8988T (cell line): ENCODE measurements around the gene TYSND1.
"Not testable (repeated sequence)": the region's sequence is repeated elsewhere in the genome, so short reads cannot be mapped to it uniquely, and the experiment has no call there.

Experiments
- DNase-seq: peaks from one replicate; pipeline ENCODE4 v3.0.0; 2011

Gene TYSND1

DNA sequence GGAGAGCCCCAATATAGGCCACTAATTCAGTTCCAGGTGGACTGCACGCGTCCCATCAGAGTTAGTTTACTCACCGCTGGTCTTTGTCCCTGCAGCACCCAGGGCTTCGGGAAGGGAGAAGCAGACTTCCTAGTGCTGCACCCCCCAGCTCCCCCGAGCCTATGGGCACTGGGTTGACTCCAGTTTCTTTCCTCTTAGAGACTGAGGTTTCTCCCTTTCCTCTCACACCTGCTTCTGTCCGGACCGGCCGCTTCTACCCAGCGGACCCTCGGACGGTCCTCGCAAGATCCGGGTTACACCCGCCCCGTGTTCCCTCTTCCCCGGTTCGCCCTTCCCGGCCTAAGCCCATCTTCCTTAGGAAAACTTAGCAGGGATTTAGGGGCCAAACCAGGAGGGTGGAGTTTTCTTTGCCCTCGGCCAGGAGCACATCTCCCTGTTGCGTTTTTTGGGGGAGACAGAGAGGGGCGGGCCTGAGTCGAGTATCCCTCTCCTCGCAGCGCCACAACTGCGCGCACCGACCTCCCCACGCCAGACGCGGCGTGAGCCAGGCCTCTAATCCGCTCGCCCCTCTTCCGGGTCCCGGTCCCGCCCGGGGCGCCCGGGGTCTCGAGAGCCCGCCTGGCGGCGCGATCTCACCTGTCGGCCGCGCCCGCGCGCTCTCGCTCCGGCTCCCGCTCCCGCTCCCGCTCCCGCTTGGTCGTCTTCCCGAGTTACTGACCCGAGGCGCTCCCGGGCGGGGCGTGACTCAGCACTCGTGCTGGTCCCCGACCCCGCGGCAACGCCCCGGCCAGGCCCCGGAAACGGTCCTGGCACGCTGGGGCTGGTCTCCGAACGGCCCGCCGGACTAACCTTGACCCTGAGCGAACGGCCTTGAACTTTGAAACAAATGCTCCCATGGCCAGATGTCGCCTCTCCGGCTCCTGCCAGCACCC, 14.1 kb downstream of the TYSND1 start, which contains the start of gene AIFM2:
Gene AIFM2, minus strand, starts transcription at position 728 of the 932 bp plus-strand sequence. CDS start 8,741 bp downstream, outside the sequence.
- peak; percentile 92 for DNase-seq

DNA sequence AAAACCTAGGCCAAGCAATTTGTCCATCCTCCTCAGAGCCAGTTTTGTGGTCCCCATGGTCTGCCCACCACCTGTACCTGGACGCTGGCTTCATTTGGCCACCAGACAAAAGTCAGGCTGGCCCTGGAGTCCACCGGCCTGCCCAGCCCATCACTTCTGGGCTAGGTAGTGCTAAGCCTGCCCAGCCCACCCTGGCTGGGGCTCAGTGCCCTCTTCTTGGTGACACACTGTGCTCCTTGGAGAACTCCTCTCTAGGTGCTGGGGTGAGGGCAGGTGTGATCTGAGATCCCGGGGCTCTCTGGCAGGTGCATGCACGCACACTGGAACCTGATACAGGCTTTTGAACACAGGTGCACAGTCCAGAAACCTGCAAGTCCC, 15.0 kb downstream of the TYSND1 start:
- no peak for DNase-seq

DNA sequence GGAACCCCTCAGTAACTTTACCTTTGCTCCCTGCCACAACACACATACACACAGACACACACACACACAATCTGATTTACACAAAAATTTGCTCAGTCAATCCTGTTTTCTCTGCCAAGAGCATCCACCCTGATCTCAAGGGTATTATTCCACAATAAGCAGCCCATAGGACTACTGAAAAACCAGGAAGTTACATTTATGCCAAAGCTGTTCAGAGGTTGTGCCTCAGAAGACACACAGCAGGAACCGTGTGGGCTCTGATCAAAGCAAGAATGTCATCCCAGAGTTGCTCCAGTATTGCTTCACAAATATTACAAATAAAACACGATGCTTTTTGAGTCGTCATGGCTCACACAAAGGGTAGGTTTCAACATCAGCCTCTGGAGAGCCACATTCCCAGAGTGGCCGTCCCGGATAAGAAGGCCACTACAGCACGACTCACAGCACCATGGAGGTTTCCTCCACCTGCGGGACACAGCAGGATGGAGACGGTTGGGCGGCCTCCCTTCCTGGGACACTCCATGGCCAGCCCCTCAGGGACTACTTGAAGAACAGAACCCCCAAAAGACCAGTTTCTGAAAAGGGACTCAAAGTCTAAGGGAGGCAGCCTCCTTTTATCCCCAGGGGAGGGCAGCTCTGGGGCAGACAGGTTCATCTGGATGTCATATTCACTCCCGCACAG, 15.5 kb downstream of the TYSND1 start:
- DNase-seq: no peak

DNA sequence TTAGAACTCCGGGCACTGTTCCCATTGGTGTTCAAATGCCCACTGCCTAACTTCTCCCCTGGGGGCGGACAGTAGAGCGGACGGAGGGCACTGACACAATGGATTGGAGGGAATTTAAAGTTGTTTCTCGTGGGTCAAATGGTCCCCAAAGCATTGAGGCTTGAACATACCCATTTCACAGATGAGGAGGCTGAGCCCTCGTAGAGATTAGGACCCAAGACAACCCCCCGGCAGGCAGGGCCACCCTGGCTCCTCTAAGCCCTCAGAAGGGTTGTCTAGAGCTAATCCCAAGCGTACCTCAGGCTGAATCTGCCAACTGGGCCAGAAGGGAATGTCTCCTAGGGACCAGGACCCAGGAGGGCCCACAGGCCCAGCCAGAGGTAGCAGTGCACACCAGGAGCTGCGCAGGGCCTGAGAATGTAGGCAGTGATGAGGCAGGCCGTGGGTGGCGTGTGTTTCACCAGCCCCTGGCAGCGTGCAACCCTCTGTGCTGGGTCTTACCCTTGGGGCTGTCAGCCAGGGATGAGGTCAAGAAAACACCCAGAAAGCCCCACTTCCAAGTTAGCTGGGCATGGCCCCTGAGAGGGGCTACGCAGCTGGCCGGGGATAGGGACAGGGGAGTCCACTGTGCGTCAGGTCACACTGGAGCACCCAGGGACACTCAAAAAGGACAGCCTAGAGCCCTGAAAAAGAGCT, 19.7 kb downstream of the TYSND1 start:
- DNase-seq: no peak

DNA sequence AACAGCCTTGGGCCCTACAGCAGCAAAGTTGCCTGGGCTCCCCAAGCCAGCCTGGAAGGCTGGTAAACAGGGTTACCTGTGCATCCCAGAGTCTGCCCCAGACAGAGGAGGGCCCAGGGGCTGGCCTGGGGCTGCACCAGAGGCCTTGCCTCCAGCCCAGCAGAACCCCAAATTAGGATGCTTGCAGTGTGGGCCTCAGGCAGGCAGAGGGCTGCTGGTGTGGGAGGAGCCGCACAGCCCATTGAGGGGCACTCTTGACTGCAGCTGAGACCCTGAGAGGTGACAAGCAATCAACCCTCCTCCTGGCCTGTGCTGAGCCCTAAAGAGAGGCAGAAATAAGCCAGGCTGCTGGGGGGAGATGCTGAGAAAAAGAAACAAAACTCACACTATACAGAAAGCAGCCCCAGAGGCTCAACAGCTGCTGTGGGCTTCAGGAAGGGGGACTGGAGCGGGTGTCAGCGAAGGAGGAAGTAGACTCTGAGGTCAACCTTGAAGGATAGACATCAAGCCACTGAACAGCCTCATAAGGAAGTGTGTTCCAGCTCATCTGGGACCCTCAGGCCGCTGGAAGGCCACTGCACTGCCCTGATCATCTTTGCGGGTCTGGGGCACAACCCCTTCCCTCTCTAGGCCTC, 20.5 kb downstream of the TYSND1 start:
- DNase-seq: no peak

DNA sequence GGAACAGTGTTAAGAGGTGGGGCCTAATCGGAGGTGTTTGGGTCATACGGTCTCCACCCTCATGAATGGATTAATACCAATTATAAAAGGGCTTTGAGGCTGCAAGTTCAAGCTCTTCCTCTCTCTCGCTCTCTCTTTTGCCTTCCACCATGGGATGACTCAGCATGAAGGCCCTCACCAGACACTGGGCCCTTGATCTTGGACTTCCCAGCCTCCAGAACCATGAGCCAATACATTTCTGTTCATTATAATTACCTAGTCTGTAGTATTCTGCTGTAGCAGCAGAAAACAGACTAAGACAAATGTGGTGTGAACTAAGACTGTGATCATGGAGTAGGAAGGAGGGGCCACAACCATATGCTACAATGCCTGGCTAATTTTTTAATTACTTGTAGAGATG, 21.6 kb downstream of the TYSND1 start:
- DNase-seq: no peak

DNA sequence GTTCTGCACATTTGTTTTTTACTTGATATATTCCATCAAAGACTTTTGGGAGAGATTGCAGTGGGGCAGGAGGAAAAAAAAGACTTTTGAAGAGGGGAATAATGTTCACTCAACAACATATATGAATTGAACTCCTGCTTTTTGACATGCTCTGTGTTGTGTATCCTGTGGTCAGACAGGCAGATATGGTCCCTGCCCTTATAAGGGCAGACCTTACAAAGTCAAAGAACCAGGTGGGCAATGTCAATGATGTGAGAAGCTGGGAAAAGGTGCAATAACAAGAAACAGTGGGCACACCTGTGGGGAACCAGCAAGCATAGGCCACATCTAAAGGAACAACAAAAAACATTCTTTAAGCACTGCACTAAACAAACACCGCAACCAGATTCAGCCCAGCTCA, 22.1 kb downstream of the TYSND1 start:
- no peak for DNase-seq

DNA sequence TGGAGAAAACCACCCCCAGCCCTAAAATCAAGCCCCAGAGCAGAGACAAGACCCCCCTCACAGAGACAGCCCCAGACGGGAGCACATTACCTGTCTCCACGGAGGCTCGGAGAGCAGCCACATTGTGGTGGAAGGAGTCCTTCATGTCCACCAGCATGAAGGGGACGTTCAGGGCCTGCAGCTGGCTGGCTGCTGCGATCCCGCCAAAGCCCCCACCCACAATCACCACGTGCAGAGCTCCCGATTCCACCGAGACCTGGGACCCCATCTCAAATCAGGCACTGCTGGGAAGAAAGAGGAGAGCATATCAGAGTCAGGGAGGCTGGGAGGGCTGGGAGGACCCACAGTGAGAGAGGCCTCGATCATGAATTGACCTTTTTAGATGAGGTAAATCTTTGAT, 22.7 kb downstream of the TYSND1 start:
- DNase-seq: no peak

DNA sequence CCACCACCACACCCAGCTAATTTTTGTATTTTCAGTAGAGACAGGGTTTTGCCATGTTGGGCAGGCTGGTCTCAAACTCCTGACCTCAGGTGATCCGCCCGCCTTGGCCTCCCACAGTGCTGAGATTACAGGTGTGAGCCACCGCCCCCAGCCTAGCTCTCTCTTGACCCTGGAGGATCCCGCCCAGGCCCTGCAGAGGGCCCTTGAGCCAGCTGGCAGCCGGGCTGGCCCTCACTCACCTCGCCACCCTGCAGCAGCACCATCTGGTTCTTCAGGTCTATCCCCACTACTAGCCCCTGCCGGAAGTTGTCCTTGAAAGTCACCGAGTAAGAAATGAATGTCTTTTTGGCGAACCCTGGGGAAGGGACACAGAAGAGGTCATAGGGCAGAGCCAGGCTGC, 23.3 kb downstream of the TYSND1 start:
- not testable (repeated sequence) for DNase-seq

DNA sequence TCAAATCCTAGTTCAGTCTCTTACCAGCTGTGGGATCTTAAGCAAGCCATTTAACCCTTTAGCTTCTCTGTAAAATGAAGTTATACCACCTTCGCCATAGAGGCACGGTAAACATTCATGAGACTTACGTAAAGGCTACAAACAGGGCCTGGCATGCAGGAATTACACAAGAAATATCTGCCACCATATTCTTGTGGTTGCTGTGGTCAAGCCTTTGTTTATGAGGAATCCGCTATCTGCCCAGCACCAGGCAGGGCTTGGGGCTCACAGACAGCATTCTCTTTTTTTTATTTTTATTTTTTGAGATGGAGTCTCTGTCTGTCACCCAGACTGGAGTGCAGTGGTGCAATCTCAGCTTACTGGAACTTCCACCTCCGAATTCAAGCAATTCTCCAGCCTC, 23.8 kb downstream of the TYSND1 start:
- no peak for DNase-seq

DNA sequence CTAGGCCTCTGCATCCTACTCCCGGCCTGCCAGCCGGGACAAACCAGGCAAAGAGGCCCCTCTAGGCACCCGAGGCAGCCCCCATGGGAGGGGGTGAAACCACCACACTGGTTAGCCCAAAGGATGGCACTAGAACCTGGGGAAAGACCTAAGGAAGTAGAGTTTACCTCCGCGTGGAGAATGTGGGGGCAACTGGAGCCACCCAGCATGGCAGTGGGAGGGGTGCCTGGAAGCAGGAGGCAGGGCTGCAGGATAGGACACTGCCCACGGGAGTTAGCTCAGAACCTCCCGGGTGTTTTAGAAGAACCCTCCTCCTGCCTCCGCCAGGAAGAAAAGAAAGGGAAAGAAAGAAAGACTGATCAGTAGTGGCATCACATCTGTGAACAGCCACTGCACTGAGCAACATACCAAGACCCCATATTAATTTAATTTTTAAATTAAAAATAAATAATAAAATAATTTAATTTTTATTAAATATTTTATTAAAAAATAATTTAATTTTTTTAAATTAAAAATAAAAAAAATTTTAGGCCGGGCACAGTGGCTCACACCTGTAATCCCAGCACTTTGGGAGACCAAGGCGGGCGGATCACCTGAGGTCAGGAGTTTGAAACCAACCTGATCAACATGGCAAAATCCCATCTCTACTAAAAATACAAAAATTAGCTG, 25.1 kb downstream of the TYSND1 start:
- no peak for DNase-seq

DNA sequence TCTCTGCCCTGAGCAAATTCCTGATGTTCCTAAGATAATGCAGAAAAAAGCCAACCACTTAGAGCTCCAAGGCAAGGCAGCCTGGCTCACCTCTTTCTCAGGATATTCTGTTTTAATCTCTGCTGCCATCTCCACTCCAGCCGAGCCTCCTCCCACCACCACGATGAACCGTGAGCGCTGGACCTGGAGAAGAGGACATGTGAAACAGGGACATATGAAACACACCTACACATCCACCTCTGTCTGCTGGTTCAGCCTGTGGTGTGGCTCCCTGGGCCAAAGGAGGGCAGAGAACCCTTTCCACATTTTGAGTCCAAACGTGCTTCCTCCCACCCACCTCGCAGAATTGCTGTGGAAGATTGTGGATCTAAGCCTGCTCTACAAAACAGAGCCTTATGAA, 26.1 kb downstream of the TYSND1 start:
- DNase-seq: no peak

DNA sequence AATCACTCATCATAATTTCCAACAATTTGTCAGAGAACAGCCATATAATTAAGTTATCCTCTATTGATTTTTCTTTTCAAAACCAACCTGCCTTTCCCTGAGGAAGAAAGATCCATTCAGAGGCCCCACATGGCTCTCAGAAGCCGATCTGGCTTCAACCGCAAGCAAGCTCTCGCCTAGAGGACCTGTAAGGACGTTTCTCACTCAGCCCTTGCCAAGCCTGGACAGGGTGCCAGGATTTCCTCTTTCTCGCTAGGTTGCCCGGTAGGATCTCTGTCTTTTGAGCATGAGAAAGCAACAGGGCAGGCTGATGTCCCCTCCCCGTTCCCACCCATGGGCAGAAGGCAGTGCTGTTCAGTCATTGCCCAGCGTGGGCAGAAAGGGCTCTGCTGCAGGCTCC, 26.9 kb downstream of the TYSND1 start:
- DNase-seq: no peak

DNA sequence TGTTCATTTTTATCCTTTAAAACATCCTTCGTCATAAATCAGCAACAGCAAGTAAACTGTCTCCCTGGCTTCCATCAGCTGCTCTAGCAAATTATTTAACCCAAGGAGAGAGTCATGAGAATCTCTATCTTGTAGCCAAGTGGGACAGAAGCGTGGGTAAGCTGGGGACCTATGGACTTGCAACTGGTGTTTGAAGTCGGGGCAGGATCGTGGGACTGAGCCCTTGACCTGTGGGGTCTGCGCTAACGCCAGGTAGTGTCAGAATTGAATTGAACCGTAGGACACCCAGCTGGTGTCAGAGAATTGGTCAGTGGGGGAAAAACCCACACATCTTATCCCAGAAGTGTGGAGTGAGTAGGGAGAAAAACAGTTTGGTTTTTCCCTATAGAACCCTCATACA, 27.3 kb downstream of the TYSND1 start:
- no peak for DNase-seq

DNA sequence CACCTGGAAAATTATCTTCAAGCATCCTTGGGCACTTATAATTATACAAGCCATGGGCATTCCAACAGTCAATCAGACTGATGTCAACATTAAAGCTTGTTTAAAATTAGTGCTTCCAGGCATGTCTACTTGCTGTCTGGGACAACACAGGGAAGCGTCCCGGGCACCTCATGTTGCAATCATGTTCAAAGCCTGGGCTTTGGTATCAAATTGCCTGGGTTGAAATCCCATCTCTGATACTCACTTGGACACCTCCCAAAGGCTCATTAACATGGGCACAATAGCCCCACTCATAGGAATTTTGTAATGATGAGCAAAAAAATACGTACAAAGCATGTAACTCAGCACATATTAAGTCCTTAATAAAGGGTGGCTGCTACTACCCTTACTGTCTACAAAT, 28.3 kb downstream of the TYSND1 start:
- DNase-seq: no peak

DNA sequence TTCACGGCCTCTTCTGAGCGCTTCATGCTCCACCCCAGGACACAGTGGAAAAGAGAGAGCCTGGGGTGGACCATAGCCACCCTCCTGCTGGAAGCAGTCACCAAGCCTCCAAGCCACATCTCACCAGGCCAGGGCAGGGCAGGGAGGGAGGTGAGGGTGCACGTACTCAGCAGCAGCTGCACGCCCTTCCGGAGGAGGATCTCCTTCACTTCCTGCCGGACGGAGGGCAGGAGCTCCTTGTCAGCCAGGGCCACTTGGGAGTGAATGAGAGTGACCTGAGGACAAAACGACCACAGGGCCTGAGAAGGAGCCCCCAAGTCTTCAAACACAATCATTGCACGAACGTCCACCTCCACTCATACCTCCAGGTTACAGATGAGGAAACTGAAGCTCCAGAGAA, 28.9 kb downstream of the TYSND1 start:
- DNase-seq: no peak

DNA sequence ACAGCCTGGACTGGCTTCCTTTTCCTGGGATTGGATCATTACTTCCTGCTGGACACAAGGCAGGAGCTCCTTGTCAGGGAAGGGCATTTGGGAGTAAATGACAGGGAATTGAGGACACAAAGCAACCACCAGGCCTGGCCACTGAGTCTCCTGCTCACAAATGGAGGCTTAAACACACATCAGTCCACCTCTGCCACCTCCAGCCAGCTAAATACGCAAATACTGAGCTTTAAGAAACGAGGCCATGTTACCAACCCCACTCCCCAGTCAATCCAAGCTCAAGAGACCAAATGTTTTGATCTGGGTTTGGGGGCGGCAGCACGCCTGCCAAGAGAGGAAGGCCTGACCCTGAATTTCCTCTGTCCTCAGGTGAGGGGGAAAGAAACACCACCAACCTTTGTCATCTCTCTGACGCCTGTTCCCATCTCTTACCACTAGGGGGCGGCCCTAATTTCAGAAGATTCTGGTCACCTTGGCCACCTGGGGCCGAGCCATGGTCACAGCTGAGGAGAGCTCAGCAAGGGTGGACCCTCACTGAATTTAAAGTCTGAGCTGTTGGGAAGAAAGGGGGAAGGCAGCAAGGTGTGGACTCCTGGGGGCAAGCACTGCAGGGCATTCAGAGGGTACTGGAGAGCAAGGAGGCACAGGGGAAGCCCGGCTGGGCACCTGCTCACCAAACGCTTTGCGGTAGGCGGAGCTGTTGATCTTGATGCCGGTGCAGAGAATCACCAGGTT, 30.4 kb downstream of the TYSND1 start:
- DNase-seq: peak; percentile 65

DNA sequence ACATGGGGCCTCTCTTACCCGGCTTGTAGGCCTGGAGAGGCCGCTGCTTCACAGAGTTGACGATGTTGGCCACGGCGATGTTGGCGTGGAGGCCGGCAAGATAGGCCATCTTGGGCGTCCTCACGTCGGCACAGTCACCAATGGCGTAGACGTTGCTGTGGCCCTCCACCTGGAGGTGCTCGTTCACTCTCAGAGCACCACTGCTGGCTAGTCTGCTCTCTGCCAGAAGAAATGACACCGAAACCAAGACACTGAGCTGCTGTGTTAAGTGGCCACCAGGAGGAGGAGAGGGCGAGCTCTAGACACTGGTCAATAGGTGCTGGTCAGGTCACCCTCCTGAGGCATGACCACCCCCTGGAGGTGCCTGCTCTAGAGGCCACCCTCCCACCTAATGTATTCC, 31.6 kb downstream of the TYSND1 start:
- no peak for DNase-seq

DNA sequence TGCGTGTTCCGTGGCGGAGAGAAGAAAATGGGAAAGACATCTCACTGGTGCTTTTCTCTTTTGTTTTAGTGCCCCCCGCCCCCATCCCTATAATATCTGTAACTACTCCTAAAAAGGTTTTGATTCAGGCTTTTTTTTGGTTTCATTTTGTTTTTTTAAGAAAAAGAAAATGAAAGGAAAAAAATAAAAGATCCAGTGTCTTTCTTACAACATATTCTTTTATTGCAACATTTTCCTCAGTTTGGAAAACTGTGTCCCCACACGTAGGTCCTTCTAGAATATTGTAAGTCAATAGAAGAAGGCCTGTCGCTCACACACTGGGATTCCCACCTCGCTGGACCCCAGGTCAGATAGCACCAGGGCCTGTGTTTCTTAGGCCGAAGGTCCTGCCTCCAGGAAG, 34.4 kb downstream of the TYSND1 start:
- no peak for DNase-seq

DNA sequence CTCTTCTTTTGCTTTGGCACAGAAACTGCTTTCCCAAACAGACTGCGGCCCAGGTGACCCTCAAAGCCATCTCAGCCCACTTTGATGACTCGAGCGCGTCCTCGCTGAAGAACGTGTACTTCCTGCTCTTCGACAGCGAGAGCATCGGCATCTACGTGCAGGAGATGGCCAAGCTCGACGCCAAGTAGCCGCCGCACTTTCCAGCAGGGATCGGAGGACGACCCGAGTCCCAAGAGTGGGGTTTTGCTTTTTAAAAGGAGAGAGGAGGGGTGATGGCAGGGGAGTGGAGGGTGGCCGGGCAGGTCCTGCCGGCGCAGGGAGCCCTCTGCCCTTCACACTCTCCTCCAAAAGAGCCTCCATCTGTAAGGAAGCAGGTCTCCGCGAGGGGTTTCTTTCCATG, 35.0 kb downstream of the TYSND1 start:
- DNase-seq: no peak

DNA sequence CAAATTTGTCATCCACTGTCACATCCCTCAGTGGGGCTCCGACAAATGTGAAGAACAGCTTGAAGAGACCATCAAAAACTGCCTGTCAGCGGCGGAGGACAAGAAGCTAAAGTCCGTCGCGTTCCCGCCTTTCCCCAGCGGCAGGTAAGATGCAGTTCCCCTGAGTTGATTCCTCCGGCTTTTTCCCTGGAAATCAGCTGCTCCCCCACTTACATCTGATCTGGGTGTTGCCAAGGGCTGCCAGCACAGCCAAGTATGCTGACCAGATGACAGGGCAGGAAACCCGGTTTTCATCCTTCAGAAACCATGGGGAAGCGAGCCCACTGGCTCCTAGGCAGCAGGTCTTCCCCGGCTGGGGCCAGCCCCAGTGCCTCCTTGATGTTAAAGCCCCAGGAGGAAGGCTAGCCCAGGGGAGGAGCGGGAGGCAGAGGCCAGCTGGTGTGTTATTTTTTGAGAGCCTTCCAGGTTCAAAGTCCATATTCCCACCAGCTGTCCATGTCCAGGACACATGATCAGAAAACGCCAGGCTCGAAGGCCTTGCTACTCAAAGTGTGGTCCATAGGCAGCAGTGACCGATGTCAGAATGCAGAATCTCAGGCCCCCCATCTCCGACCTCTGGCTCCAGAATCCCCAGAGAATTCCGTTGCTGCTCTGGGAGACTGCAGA, 37.3 kb downstream of the TYSND1 start:
- no peak for DNase-seq
